ENCODE data around the gene ILK.
A peak's percentile ranks its signal among the peaks of the same experiment; 100 is the strongest.

Gene ILK

GRCh38 chr11:6603287-6604080, at the start of gene ILK, which contains the start of gene RRP8:
ILK (plus strand) TSS chr11:6603774; CDS start chr11:6604272, 498 bp downstream.
RRP8 (minus strand) TSS chr11:6603616; CDS start chr11:6603502, 114 bp downstream.
- peak; percentile 89 for DNase-seq (ENCODE audit: low spot score)

- no peak for DNase-seq (ENCODE audit: low spot score)
These were observed 48.5 kb upstream of the ILK start for GRCh38 chr11:6554828-6555706.

- DNase-seq (ENCODE audit: low spot score), result no peak
These were observed 47.2 kb upstream of the ILK start for GRCh38 chr11:6556139-6556949.

GRCh38 chr11:6557063-6557462, 46.5 kb upstream of the ILK start:
- DNase-seq (ENCODE audit: low spot score), result no peak

- DNase-seq (ENCODE audit: low spot score), result no peak
These were observed 45.6 kb upstream of the ILK start for GRCh38 chr11:6557761-6558674.

GRCh38 chr11:6559369-6559768, 44.2 kb upstream of the ILK start:
- no peak for DNase-seq (ENCODE audit: low spot score)

GRCh38 chr11:6561288-6561687, 42.3 kb upstream of the ILK start:
- no peak for DNase-seq (ENCODE audit: low spot score)

- no peak for DNase-seq (ENCODE audit: low spot score)
These were observed 40.4 kb upstream of the ILK start for GRCh38 chr11:6563121-6563619.

GRCh38 chr11:6563667-6564066, 39.9 kb upstream of the ILK start:
- DNase-seq (ENCODE audit: low spot score), result no peak

GRCh38 chr11:6565325-6565724, 38.2 kb upstream of the ILK start:
- no peak for DNase-seq (ENCODE audit: low spot score)

- DNase-seq (ENCODE audit: low spot score), result no peak
These were observed 37.4 kb upstream of the ILK start for GRCh38 chr11:6565988-6566703.

GRCh38 chr11:6566704-6567370, 36.7 kb upstream of the ILK start:
- no peak for DNase-seq (ENCODE audit: low spot score)

GRCh38 chr11:6567371-6567745, 36.2 kb upstream of the ILK start:
- DNase-seq (ENCODE audit: low spot score), result no peak

GRCh38 chr11:6568191-6568918, 35.2 kb upstream of the ILK start:
- DNase-seq (ENCODE audit: low spot score), result no peak

- no peak for DNase-seq (ENCODE audit: low spot score)
These were observed 33.9 kb upstream of the ILK start for GRCh38 chr11:6569706-6570105.

GRCh38 chr11:6570691-6571427, 32.7 kb upstream of the ILK start:
- no peak for DNase-seq (ENCODE audit: low spot score)

- no peak for DNase-seq (ENCODE audit: low spot score)
These were observed 32.1 kb upstream of the ILK start for GRCh38 chr11:6571434-6572008.

GRCh38 chr11:6572215-6572614, 31.4 kb upstream of the ILK start:
- DNase-seq (ENCODE audit: low spot score), result no peak

Data from globus pallidus (tissue), 1 donor.